H1 (cell line): ENCODE measurements around the gene SNU13. TPM values are rescaled to one million over a fixed set of nuclear protein-coding genes. Genes with fewer than 3 reads are reported as not detected.

Source experiments
- CTCF ChIA-PET: fragments of 300-600 bp; sonication (Branson Sonifier 250); formaldehyde crosslinking; loops from one replicate; lab custom pipeline; 2021; ENCODE audit not compliant: partially characterized antibody; lab: Charles Lee
- POLR2A ChIA-PET: fragments of 300-600 bp; sonication (Branson Sonifier 250); formaldehyde crosslinking; loops from one replicate; lab custom pipeline; 2021; ENCODE audit warnings: inconsistent platforms; ENCODE audit not compliant: partially characterized antibody; lab: Charles Lee
- DNase-seq, 2 experiments: peaks; one replicate each; pipeline versions ENCODE4 v3.0.0 to v3.0.0-alpha.2; 2010 to 2022; ENCODE audit warnings: low spot score in 2 of 2, low read depth in 1 of 2, mixed read lengths in 1 of 2
- FAIRE-seq: peaks from 2 replicates; lab custom pipeline; 2011; peaks lifted over from hg19 to GRCh38; lab: Jason Lieb, UNC
- H2AFZ ChIP-seq: 2 replicates; pipeline ENCODE4 v1.8.1; 2012; ENCODE audit warnings: low read length, inconsistent platforms
- H2AK5ac ChIP-seq: 2 replicates; pipeline ENCODE4 v1.6.1; 2013; ENCODE audit warnings: low read depth, low read length
- H2BK120ac ChIP-seq: replicated peaks from 2 replicates; pipeline ENCODE3; 2013; ENCODE audit warnings: low read depth, low read length, inconsistent platforms
- H2BK12ac ChIP-seq: 2 replicates; pipeline ENCODE4 v1.6.1; 2013; ENCODE audit warnings: low read depth, low read length
- H2BK15ac ChIP-seq: 2 replicates; pipeline ENCODE4 v1.6.1; 2013; ENCODE audit warnings: low read length
- H2BK20ac ChIP-seq: 2 replicates; pipeline ENCODE4 v1.6.1; 2013; ENCODE audit warnings: low read length
- H2BK5ac ChIP-seq: 2 replicates; pipeline ENCODE4 v1.6.1; 2013; ENCODE audit warnings: low read depth, low read length
- H3K14ac ChIP-seq: 2 replicates; pipeline ENCODE4 v1.6.1; 2013; ENCODE audit warnings: inconsistent platforms; ENCODE audit not compliant: insufficient read length
- H3K18ac ChIP-seq: 2 replicates; pipeline ENCODE4 v1.6.1; 2013; ENCODE audit warnings: low read length; ENCODE audit errors: extremely low read depth
- H3K23ac ChIP-seq: 2 replicates; pipeline ENCODE4 v1.6.1; 2013; ENCODE audit warnings: inconsistent platforms; ENCODE audit not compliant: insufficient read length
- H3K23me2 ChIP-seq: 2 replicates; pipeline ENCODE4 v1.6.1; 2013; ENCODE audit warnings: low read depth, low read length
- H3K27ac ChIP-seq: 2 replicates; pipeline ENCODE4 v1.6.1; 2011; ENCODE audit warnings: low read depth, low read length, inconsistent platforms
- H3K27me3 ChIP-seq, 4 experiments: replicated peaks in 1 of 4; 1 replicate in 1 of 4; 2 replicates in 3 of 4; pipeline versions ENCODE4 v1.6.1 to v1.8.1; 2011 to 2013; ENCODE audit warnings: low read length in 3 of 4, mild to moderate bottlenecking in 3 of 4, inconsistent platforms in 2 of 4, mixed read lengths in 2 of 4, moderate library complexity in 1 of 4; ENCODE audit not compliant: control insufficient read depth in 3 of 4, insufficient read depth in 3 of 4; ENCODE audit errors: extremely low read depth in 1 of 4
- H3K36me3 ChIP-seq, 4 experiments: 2 replicates each; pipeline versions ENCODE4 v1.6.1 to v1.8.1; 2011 to 2013; ENCODE audit warnings: mild to moderate bottlenecking in 4 of 4, low read length in 3 of 4, moderate library complexity in 2 of 4, control low read depth in 1 of 4, inconsistent platforms in 1 of 4; ENCODE audit not compliant: insufficient read depth in 4 of 4, control insufficient read depth in 2 of 4
- H3K4ac ChIP-seq: replicated peaks from 2 replicates; pipeline ENCODE3; 2013; ENCODE audit warnings: low read length, low read depth, mixed read lengths, inconsistent platforms; ENCODE audit not compliant: insufficient read length
- H3K4me1 ChIP-seq, 4 experiments: replicated peaks in 1 of 4; 1 replicate in 1 of 4; 2 replicates in 3 of 4; pipeline versions ENCODE4 v1.6.1 to v1.8.1; 2011 to 2013; ENCODE audit warnings: low read length in 3 of 4, inconsistent platforms in 2 of 4, mixed read lengths in 1 of 4; ENCODE audit not compliant: insufficient read depth in 4 of 4, control insufficient read depth in 3 of 4
- H3K4me2 ChIP-seq, 2 experiments: 2 replicates each; pipeline versions ENCODE4 v1.6.1 to v1.8.1; 2011 to 2013; ENCODE audit warnings: low read depth in 2 of 2, low read length in 2 of 2, control low read depth in 1 of 2, inconsistent platforms in 1 of 2, mild to moderate bottlenecking in 1 of 2; ENCODE audit not compliant: insufficient read depth in 1 of 2
- H3K4me3 ChIP-seq, 4 experiments: fragments of 200-600, 300-600 bp in 1 of 4; sonication (generic), shearing (Covaris generic), sonication (Bioruptor Twin) in 1 of 4; 2 replicates each; pipeline versions ENCODE4 v1.5.1 to v1.8.1; 2011 to 2016; ENCODE audit warnings: low read length in 4 of 4, low read depth in 3 of 4, control low read depth in 2 of 4, inconsistent platforms in 2 of 4, mild to moderate bottlenecking in 2 of 4, mixed read lengths in 1 of 4, moderate library complexity in 1 of 4; ENCODE audit not compliant: insufficient read depth in 2 of 4; ENCODE audit errors: extremely low read depth in 1 of 4
- H3K56ac ChIP-seq: replicated peaks from 2 replicates; pipeline ENCODE3; 2013; ENCODE audit warnings: low read depth, mild to moderate bottlenecking, mixed read lengths, low read length, inconsistent platforms; ENCODE audit not compliant: insufficient read length
- H3K79me1 ChIP-seq: 2 replicates; pipeline ENCODE4 v1.6.1; 2013; ENCODE audit warnings: low read depth, low read length, control low read depth
- H3K79me2 ChIP-seq, 2 experiments: 2 replicates each; pipeline versions ENCODE4 v1.6.1 to v1.8.1; 2012 to 2013; ENCODE audit warnings: low read length in 2 of 2, mild to moderate bottlenecking in 2 of 2, inconsistent platforms in 1 of 2; ENCODE audit not compliant: insufficient read depth in 2 of 2, control insufficient read depth in 1 of 2
- H3K9ac ChIP-seq, 4 experiments: replicated peaks in 1 of 4; 1 replicate in 1 of 4; 2 replicates in 3 of 4; pipeline versions ENCODE4 v1.6.1 to v1.8.1; 2011 to 2013; ENCODE audit warnings: low read depth in 3 of 4, low read length in 3 of 4, control low read depth in 2 of 4, mild to moderate bottlenecking in 2 of 4, moderate library complexity in 2 of 4, inconsistent platforms in 1 of 4; ENCODE audit errors: extremely low read depth in 1 of 4
- H3K9me3 ChIP-seq, 2 experiments: 2 replicates each; pipeline versions ENCODE4 v1.6.1 to v1.8.1; 2012 to 2013; ENCODE audit warnings: mild to moderate bottlenecking in 2 of 2, moderate library complexity in 2 of 2, control low read depth in 1 of 2, inconsistent platforms in 1 of 2, low read depth in 1 of 2, low read length in 1 of 2, mixed read lengths in 1 of 2; ENCODE audit not compliant: insufficient read depth in 2 of 2
- H4K20me1 ChIP-seq, 2 experiments: replicated peaks in 1 of 2; 2 replicates each; pipeline versions ENCODE3 to v1.8.1; 2011 to 2013; ENCODE audit warnings: inconsistent platforms in 2 of 2, low read length in 2 of 2, mild to moderate bottlenecking in 1 of 2; ENCODE audit not compliant: insufficient read depth in 2 of 2, control insufficient read depth in 1 of 2
- H4K5ac ChIP-seq: 2 replicates; pipeline ENCODE4 v1.6.1; 2013; ENCODE audit warnings: low read length, low read depth, mixed read lengths, inconsistent platforms; ENCODE audit not compliant: insufficient read length
- H4K8ac ChIP-seq: 2 replicates; pipeline ENCODE4 v1.8.0; 2013; ENCODE audit warnings: mild to moderate bottlenecking, moderate library complexity, low read length, inconsistent platforms; ENCODE audit not compliant: insufficient read depth; ENCODE audit errors: extremely low read depth
- H4K91ac ChIP-seq: replicated peaks from 2 replicates; pipeline ENCODE3; 2013; ENCODE audit warnings: low read length, mixed read lengths, inconsistent platforms; ENCODE audit not compliant: insufficient read length
- CHD1 ChIP-seq: IDR thresholded peaks from 2 replicates; pipeline ENCODE4 v1.6.1; 2012; ENCODE audit warnings: low read depth, low read length, improper control_type of control experiment
- HDAC2 ChIP-seq, 2 experiments: fragments of 300-600 bp in 1 of 2; sonication (generic) in 1 of 2; IDR thresholded peaks; 2 replicates each; pipeline ENCODE4 v1.6.1; 2011 to 2012; ENCODE audit warnings: low read depth in 2 of 2, low read length in 2 of 2, mild to moderate bottlenecking in 2 of 2, moderate library complexity in 2 of 2, borderline replicate concordance in 1 of 2, inconsistent platforms in 1 of 2
- JUND ChIP-seq: IDR thresholded peaks from 2 replicates; pipeline ENCODE4 v1.6.1; 2011; ENCODE audit warnings: mild to moderate bottlenecking, improper control_type of control experiment, low read length
- KDM5A ChIP-seq: fragments of 200-600 bp; IDR thresholded peaks from 2 replicates; pipeline ENCODE4 v1.7.1; 2012; ENCODE audit warnings: mild to moderate bottlenecking, low read length, inconsistent platforms, mixed read lengths
- MAFK ChIP-seq: IDR thresholded peaks from 2 replicates; pipeline ENCODE4 v1.6.1; 2012; ENCODE audit warnings: low read depth, mild to moderate bottlenecking, improper control_type of control experiment, low read length
- PHF8 ChIP-seq: fragments of 200-600 bp; sonication (generic); conservative IDR thresholded peaks from 2 replicates; pipeline ENCODE4 v1.7.1; 2012; ENCODE audit warnings: low read depth, mild to moderate bottlenecking, inconsistent platforms, low read length, moderate library complexity
- POLR2AphosphoS5 ChIP-seq: IDR thresholded peaks from 2 replicates; pipeline ENCODE4 v1.6.1; 2011; ENCODE audit warnings: low read depth, low read length
- RNF2 ChIP-seq: fragments of 200-900, 300-1000 bp; sonication (generic); IDR thresholded peaks from 2 replicates; pipeline ENCODE4 v1.7.1; 2016; ENCODE audit warnings: borderline replicate concordance, low read depth, mild to moderate bottlenecking, antibody characterized with exemption, low read length; ENCODE audit not compliant: poor library complexity, severe bottlenecking; ENCODE audit errors: missing control alignments
- SIN3A ChIP-seq, 2 experiments: IDR thresholded peaks in 1 of 2; conservative IDR thresholded peaks in 1 of 2; 2 replicates each; pipeline ENCODE4 v1.6.1; 2011 to 2012; ENCODE audit warnings: low read length in 2 of 2, improper control_type of control experiment in 1 of 2, low read depth in 1 of 2, mild to moderate bottlenecking in 1 of 2
- TBP ChIP-seq: IDR thresholded peaks from 2 replicates; pipeline ENCODE4 v1.6.1; 2011; ENCODE audit warnings: low read depth, low read length, improper control_type of control experiment
- YY1 ChIP-seq: IDR thresholded peaks from 2 replicates; pipeline ENCODE4 v1.6.1; 2011; ENCODE audit warnings: low read depth, mild to moderate bottlenecking, low read length
- WGBS, 2 experiments: shearing (Covaris generic) in 1 of 2; methylation state at CpG; one replicate each; pipeline versions ENCODE4 v1.1.6 to v1.1.7; 2013 to 2015; ENCODE audit warnings: low lambda C conversion rate in 2 of 2, mixed read lengths in 2 of 2, inconsistent platforms in 1 of 2, low coverage in 1 of 2, missing lambda C conversion rate in 1 of 2; ENCODE audit not compliant: insufficient replicate concordance in 2 of 2, insufficient coverage in 1 of 2, insufficient read length in 1 of 2; ENCODE audit errors: extremely low coverage in 1 of 2, missing lambda C conversion rate in 1 of 2; 5-methylcytosine and 5-hydroxymethylcytosine counted together
- polyA plus RNA-seq, 7 experiments: library from polyadenylated mRNA; depleted of rRNA in 3 of 7; stranded (reverse) in 5 of 7; unstranded in 2 of 7; fragments of >200 nt in 5 of 7; fragments of 200-250 nt in 2 of 7; gene quantifications; 1 replicate in 5 of 7; 2 replicates in 1 of 7; 4 replicates in 1 of 7; pipeline versions ENCODE4 v1.2.1 to v1.2.3, GENCODE V29; 2011 to 2013; ENCODE audit warnings: missing spikeins in 2 of 7, mixed read lengths in 2 of 7
- total RNA-seq: library from RNA; stranded (reverse); fragmentation: NEBNext Ultra II Directional; extraction: Animal tissue kit (Norgen Biotek cat#: 25700); gene quantifications from 2 replicates; pipeline ENCODE4 v1.2.1, GENCODE V29; 2021
- TF ChIP-seq, protein P1 (sequence below): IDR thresholded peaks from 2 replicates; pipeline ENCODE4 v1.6.1; 2011; ENCODE audit warnings: low read length, improper control_type of control experiment

Gene SNU13
- total and polyA plus RNA-seq, 2 of the 8 experiments (the other 6 are each of a cell fraction or from before 2014, with no cell fraction given) = 241 to 281 TPM

DNA sequence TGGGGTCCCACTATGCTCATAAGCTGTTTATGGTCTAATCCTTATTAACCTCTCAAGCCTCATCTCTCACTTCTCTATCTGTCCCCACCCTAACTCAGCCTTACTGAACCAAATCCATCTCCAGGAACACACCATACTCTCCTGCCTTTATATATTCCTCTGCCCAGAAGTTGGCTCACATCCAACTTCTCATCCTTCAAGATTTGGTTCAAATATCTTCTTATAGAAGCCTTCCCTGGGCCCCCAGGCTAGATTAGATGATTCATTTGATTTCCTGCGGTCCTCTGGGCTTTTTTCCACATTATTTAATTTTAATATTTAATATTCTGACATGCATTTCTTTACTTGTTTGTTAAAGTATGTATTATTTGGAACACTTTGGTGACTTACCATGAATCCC lies 33.8 kb upstream of the SNU13 start:
- H4K8ac ChIP-seq = no peak overlapping the region
- no peaks in the 10 kb centered on the region for H3K23me2 ChIP-seq
- no peaks in the 10 kb centered on the region for H3K9me3 ChIP-seq
- H2BK5ac ChIP-seq = no peak overlapping the region
- no peak overlapping the region for H4K5ac ChIP-seq
- no peak overlapping the region for H3K4ac ChIP-seq
- H3K4me2 ChIP-seq = no peak overlapping the region
- no peak overlapping the region for H2AK5ac ChIP-seq
- no peak overlapping the region for H2BK15ac ChIP-seq
- no peak overlapping the region for H3K4me3 ChIP-seq
- H3K36me3 ChIP-seq = no peaks in the 10 kb centered on the region
- no peak overlapping the region for H4K91ac ChIP-seq
- H3K9ac ChIP-seq = no peak overlapping the region
- H3K56ac ChIP-seq = no peak overlapping the region
- H3K27ac ChIP-seq = no peak overlapping the region
- ChIA-PET CTCF (interaction anchor here (0.6 to 0.7 kb wide), 3 partner anchors 10 to 38 kb away, joined by 3 read pairs; no protein-coding TSS in a partner anchor), POLR2A (interaction anchor here (0.7 kb wide), 1 partner anchor 9 kb away, joined by 3 read pairs; no protein-coding TSS in a partner anchor)
- no peaks in the 10 kb centered on the region for H3K4me1 ChIP-seq
- FAIRE-seq = no peak
- no peak overlapping the region for H2BK120ac ChIP-seq
- H3K79me2 ChIP-seq = no peaks in the 10 kb centered on the region
- no peaks in the 10 kb centered on the region for H3K27me3 ChIP-seq
- H3K23ac ChIP-seq = no peak overlapping the region
- no peaks in the 10 kb centered on the region for H3K79me1 ChIP-seq
- H2AFZ ChIP-seq = no peak overlapping the region
- 100% methylated on average over 1 of the region's 1 CpG; no CpG with 5 or more reads in 1 of the 2 experiments for WGBS, 2 experiments
- H3K14ac ChIP-seq = no peak overlapping the region
- no peak overlapping the region for H2BK12ac ChIP-seq
- no peaks in the 10 kb centered on the region for H4K20me1 ChIP-seq
- H3K18ac ChIP-seq = no peak overlapping the region
- no peak for DNase-seq
- no peak overlapping the region for H2BK20ac ChIP-seq
- no peak for TF ChIP-seq JUND
- no peak for TF ChIP-seq PHF8
- no peak for TF ChIP-seq HDAC2 (IDR thresholded peaks at IDR 0.05; ENCODE audit: borderline replicate concordance in 1 of 2, low read depth in 2 of 2, low read length in 2 of 2)
- TF ChIP-seq, protein P1, sequence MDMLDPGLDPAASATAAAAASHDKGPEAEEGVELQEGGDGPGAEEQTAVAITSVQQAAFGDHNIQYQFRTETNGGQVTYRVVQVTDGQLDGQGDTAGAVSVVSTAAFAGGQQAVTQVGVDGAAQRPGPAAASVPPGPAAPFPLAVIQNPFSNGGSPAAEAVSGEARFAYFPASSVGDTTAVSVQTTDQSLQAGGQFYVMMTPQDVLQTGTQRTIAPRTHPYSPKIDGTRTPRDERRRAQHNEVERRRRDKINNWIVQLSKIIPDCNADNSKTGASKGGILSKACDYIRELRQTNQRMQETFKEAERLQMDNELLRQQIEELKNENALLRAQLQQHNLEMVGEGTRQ = no peak
- TF ChIP-seq KDM5A = no peak
- TF ChIP-seq RNF2 = no peak
- no peak for TF ChIP-seq SIN3A (conservative IDR thresholded peaks at IDR 0.05 in 1 of 2, IDR thresholded peaks at IDR 0.05 in 1 of 2; ENCODE audit: low read depth in 1 of 2, low read length in 2 of 2)
- no peak for TF ChIP-seq POLR2AphosphoS5
- no peak for TF ChIP-seq MAFK
- no peak for TF ChIP-seq TBP
- no peak for TF ChIP-seq CHD1
- no peak for TF ChIP-seq YY1
